HepG2 (cell line): Measurements from ENCODE around the gene PTGDR2. TPM values are rescaled to one million over a fixed set of nuclear protein-coding genes. Genes with fewer than 3 reads are reported as not detected.

Experiments used
- AKAP8 ChIP-seq: sonication (generic); formaldehyde crosslinking; IDR thresholded peaks from 2 replicates; pipeline ENCODE4 v1.5.1; 2020; ENCODE audit warnings: mild to moderate bottlenecking, missing genetic modification reagents
- FOXJ3 ChIP-seq: sonication (generic); formaldehyde crosslinking; IDR thresholded peaks from 2 replicates; pipeline ENCODE4 v1.4.0; 2020; ENCODE audit warnings: missing genetic modification reagents, mild to moderate bottlenecking, borderline replicate concordance
- HDAC2 ChIP-seq: sonication (generic); formaldehyde crosslinking; IDR thresholded peaks from 2 replicates; pipeline ENCODE4 v1.4.0; 2020; ENCODE audit warnings: missing genetic modification reagents
- HOXA5 ChIP-seq: sonication (generic); formaldehyde crosslinking; IDR thresholded peaks from 2 replicates; pipeline ENCODE4 v1.4.0; 2020; ENCODE audit warnings: missing genetic modification reagents
- NCOR1 ChIP-seq: fragments of 200-600 bp; sonication (generic); IDR thresholded peaks from 2 replicates; pipeline ENCODE4 v1.7.0; 2017; ENCODE audit warnings: antibody characterized with exemption, low read length, borderline replicate concordance
- NKX3-1 ChIP-seq: sonication (generic); formaldehyde crosslinking; IDR thresholded peaks from 2 replicates; pipeline ENCODE4 v1.5.0; 2020; ENCODE audit warnings: missing genetic modification reagents
- PHB2 ChIP-seq: fragments of 450-650 bp; IDR thresholded peaks from 2 replicates; pipeline ENCODE4 v1.6.1; 2018; ENCODE audit not compliant: partially characterized antibody
- RFXANK ChIP-seq: IDR thresholded peaks from 2 replicates; pipeline ENCODE4 v1.6.1; 2016
- SAP130 ChIP-seq: IDR thresholded peaks from 2 replicates; pipeline ENCODE4 v1.6.1; 2016; ENCODE audit warnings: low read depth
- SOX5 ChIP-seq: IDR thresholded peaks from 2 replicates; pipeline ENCODE4 v1.6.1; 2016; ENCODE audit warnings: borderline replicate concordance
- SOX6 ChIP-seq, 2 experiments: fragments of 450-650 bp in 1 of 2; sonication (generic) in 1 of 2; formaldehyde crosslinking in 1 of 2; IDR thresholded peaks; 2 replicates each; pipeline versions ENCODE4 v1.4.0 to v1.6.1; 2017 to 2020; ENCODE audit warnings: antibody characterized with exemption in 1 of 2, mild to moderate bottlenecking in 1 of 2, missing genetic modification reagents in 1 of 2
- ZIK1 ChIP-seq: sonication (generic); formaldehyde crosslinking; IDR thresholded peaks from 2 replicates; pipeline ENCODE4 v1.5.0; 2020; ENCODE audit warnings: mild to moderate bottlenecking, low read depth, missing genetic modification reagents, borderline replicate concordance
- ZNF224 ChIP-seq: sonication (generic); formaldehyde crosslinking; IDR thresholded peaks from 2 replicates; pipeline ENCODE4 v1.5.0; 2020; ENCODE audit warnings: mild to moderate bottlenecking, missing genetic modification reagents
- ZNF543 ChIP-seq: sonication (generic); formaldehyde crosslinking; IDR thresholded peaks from 2 replicates; pipeline ENCODE4 v1.4.0; 2020; ENCODE audit warnings: mild to moderate bottlenecking, missing genetic modification reagents
- ZNF7 ChIP-seq: IDR thresholded peaks from 2 replicates; pipeline ENCODE4 v1.6.1; 2016; ENCODE audit warnings: missing biosample characterization, missing genetic modification reagents
- polyA plus RNA-seq, 8 experiments: library from polyadenylated mRNA; depleted of rRNA in 3 of 8; stranded (reverse) in 7 of 8; unstranded in 1 of 8; fragments of >200 nt; fragmentation: Illumina TruSeq in 4 of 8; extraction: Trizol in 4 of 8; gene quantifications; 2 replicates each; pipeline versions ENCODE4 v1.2.1 to v1.2.3, GENCODE V29; 2011 to 2016; ENCODE audit warnings: low read depth in 4 of 8, missing spikeins in 1 of 8, mixed read lengths in 1 of 8; ENCODE audit not compliant: insufficient read depth in 1 of 8
- total RNA-seq, 5 experiments: library from RNA; depleted of rRNA; stranded (reverse); fragments of >200 nt; fragmentation: Illumina TruSeq; extraction: Trizol; gene quantifications; 2 replicates each; pipeline ENCODE4 v1.2.3, GENCODE V29; 2016; ENCODE audit warnings: low read depth in 1 of 5
- TF ChIP-seq, protein P1 (sequence below): sonication (generic); formaldehyde crosslinking; IDR thresholded peaks from 2 replicates; pipeline ENCODE4 v1.4.0; 2020; ENCODE audit warnings: missing genetic modification reagents
- TF ChIP-seq, protein P2 (sequence below): sonication (generic); formaldehyde crosslinking; IDR thresholded peaks from 2 replicates; pipeline ENCODE4 v1.8.1; 2023; ENCODE audit warnings: missing genetic modification reagents, inconsistent platforms, borderline replicate concordance
- TF ChIP-seq, protein P3 (sequence below): sonication (generic); formaldehyde crosslinking; IDR thresholded peaks from 2 replicates; pipeline ENCODE4 v1.8.1; 2023; ENCODE audit warnings: mild to moderate bottlenecking, inconsistent platforms, moderate library complexity, missing genetic modification reagents, borderline replicate concordance
- TF ChIP-seq, protein P4 (sequence below): sonication (generic); formaldehyde crosslinking; IDR thresholded peaks from 2 replicates; pipeline ENCODE4 v1.4.0; 2020; ENCODE audit warnings: missing genetic modification reagents
- TF ChIP-seq, protein P5 (sequence below): sonication (generic); formaldehyde crosslinking; IDR thresholded peaks from 2 replicates; pipeline ENCODE4 v1.4.0; 2020; ENCODE audit warnings: missing genetic modification reagents, borderline replicate concordance
- TF ChIP-seq, protein P6 (sequence below): sonication (generic); formaldehyde crosslinking; IDR thresholded peaks from 2 replicates; pipeline ENCODE4 v1.5.0; 2020; ENCODE audit warnings: mild to moderate bottlenecking, missing genetic modification reagents, moderate library complexity

The PTGDR2 gene
- total and polyA plus RNA-seq, 2 of the 13 experiments (the other 11 are each of a cell fraction or from before 2014, with no cell fraction given) = 1.9 to 2.5 TPM

DNA sequence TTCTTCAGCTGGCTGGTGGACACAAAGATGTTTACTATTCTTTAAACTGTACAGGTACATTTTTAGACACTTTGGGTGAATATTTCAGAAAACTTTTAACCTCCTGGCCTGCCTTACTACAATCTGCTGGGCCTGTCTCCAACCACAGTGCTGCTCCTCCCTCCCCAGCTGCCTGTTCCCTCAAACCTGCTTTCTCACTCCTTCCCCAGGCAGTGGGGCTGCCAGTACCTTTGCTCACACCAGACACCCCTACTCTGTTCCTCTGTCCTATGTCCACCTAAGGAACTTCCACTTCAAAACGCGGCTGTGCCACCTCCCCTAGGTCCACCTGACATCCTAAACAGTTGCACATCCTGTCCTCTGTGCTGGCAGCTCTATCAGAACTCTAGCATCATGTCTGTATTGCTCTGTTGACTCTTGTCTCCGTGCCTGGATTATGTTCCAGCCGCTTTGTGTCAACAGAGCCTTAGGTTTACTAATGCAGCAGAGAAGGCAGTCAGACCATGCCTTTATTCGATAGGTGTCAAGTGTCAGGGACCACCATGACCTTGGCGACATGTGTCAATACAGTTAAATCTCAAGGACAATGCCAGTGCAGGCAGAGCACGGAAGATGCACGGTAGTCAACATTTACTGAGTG is 25.0 kb upstream of the PTGDR2 start (continued):
- TF ChIP-seq, protein P1, sequence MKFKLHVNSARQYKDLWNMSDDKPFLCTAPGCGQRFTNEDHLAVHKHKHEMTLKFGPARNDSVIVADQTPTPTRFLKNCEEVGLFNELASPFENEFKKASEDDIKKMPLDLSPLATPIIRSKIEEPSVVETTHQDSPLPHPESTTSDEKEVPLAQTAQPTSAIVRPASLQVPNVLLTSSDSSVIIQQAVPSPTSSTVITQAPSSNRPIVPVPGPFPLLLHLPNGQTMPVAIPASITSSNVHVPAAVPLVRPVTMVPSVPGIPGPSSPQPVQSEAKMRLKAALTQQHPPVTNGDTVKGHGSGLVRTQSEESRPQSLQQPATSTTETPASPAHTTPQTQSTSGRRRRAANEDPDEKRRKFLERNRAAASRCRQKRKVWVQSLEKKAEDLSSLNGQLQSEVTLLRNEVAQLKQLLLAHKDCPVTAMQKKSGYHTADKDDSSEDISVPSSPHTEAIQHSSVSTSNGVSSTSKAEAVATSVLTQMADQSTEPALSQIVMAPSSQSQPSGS = peak; percentile 86; the same call in 1 of the 2 replicates
- peak; percentile 45; the same call in 1 of the 2 replicates for TF ChIP-seq AKAP8 (CRISPR knock-in tag)
- peak; percentile 98 for TF ChIP-seq SAP130
- TF ChIP-seq, protein P2, sequence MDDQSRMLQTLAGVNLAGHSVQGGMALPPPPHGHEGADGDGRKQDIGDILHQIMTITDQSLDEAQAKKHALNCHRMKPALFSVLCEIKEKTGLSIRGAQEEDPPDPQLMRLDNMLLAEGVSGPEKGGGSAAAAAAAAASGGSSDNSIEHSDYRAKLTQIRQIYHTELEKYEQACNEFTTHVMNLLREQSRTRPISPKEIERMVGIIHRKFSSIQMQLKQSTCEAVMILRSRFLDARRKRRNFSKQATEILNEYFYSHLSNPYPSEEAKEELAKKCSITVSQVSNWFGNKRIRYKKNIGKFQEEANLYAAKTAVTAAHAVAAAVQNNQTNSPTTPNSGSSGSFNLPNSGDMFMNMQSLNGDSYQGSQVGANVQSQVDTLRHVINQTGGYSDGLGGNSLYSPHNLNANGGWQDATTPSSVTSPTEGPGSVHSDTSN (CRISPR knock-in tag) = no peak
- peak; percentile 99 for TF ChIP-seq HDAC2
- peak; percentile 68; the same call in 1 of the 2 replicates for TF ChIP-seq ZNF543 (CRISPR knock-in tag)
- TF ChIP-seq SOX5 (CRISPR knock-in tag) = peak; percentile 100
- TF ChIP-seq, protein P3, sequence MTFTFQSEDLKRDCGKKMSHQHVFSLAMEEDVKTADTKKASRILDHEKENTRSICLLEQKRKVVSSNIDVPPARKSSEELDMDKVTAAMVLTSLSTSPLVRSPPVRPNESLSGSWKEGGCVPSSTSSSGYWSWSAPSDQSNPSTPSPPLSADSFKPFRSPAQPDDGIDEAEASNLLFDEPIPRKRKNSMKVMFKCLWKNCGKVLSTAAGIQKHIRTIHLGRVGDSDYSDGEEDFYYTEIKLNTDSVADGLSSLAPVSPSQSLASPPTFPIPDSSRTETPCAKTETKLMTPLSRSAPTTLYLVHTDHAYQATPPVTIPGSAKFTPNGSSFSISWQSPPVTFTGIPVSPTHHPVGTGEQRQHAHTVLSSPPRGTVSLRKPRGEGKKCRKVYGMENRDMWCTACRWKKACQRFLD (CRISPR knock-in tag) = no peak; the same call in 1 of the 2 replicates
- 0 out of 2 replicates have a peak, but pooled peaks have one; percentile 48 for TF ChIP-seq RFXANK (CRISPR knock-in tag)
- peak; percentile 98 for TF ChIP-seq FOXJ3 (CRISPR knock-in tag)
- TF ChIP-seq ZNF7 (CRISPR knock-in tag) = no peak
- TF ChIP-seq, protein P4, sequence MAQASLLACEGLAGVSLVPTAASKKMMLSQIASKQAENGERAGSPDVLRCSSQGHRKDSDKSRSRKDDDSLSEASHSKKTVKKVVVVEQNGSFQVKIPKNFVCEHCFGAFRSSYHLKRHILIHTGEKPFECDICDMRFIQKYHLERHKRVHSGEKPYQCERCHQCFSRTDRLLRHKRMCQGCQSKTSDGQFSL (CRISPR knock-in tag) = no peak
- TF ChIP-seq NCOR1 = peak; percentile 42; the same call in 1 of the 2 replicates
- TF ChIP-seq ZNF224 (CRISPR knock-in tag) = peak; percentile 65; the same call in 1 of the 2 replicates
- TF ChIP-seq, protein P5, sequence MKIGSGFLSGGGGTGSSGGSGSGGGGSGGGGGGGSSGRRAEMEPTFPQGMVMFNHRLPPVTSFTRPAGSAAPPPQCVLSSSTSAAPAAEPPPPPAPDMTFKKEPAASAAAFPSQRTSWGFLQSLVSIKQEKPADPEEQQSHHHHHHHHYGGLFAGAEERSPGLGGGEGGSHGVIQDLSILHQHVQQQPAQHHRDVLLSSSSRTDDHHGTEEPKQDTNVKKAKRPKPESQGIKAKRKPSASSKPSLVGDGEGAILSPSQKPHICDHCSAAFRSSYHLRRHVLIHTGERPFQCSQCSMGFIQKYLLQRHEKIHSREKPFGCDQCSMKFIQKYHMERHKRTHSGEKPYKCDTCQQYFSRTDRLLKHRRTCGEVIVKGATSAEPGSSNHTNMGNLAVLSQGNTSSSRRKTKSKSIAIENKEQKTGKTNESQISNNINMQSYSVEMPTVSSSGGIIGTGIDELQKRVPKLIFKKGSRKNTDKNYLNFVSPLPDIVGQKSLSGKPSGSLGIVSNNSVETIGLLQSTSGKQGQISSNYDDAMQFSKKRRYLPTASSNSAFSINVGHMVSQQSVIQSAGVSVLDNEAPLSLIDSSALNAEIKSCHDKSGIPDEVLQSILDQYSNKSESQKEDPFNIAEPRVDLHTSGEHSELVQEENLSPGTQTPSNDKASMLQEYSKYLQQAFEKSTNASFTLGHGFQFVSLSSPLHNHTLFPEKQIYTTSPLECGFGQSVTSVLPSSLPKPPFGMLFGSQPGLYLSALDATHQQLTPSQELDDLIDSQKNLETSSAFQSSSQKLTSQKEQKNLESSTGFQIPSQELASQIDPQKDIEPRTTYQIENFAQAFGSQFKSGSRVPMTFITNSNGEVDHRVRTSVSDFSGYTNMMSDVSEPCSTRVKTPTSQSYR (CRISPR knock-in tag) = peak; percentile 77; the same call in 1 of the 2 replicates
- TF ChIP-seq SOX6 (IDR thresholded peaks at IDR 0.05) = no peak
- peak; percentile 99 for TF ChIP-seq SOX6 (CRISPR knock-in tag; IDR thresholded peaks at IDR 0.05)
- TF ChIP-seq NKX3-1 = peak; percentile 91
- peak; percentile 83 for TF ChIP-seq HOXA5 (CRISPR knock-in tag)
- TF ChIP-seq PHB2 = no peak
- 0 out of 2 replicates have a peak, but pooled peaks have one; percentile 50 for TF ChIP-seq ZIK1 (CRISPR knock-in tag)
- TF ChIP-seq, protein P6, sequence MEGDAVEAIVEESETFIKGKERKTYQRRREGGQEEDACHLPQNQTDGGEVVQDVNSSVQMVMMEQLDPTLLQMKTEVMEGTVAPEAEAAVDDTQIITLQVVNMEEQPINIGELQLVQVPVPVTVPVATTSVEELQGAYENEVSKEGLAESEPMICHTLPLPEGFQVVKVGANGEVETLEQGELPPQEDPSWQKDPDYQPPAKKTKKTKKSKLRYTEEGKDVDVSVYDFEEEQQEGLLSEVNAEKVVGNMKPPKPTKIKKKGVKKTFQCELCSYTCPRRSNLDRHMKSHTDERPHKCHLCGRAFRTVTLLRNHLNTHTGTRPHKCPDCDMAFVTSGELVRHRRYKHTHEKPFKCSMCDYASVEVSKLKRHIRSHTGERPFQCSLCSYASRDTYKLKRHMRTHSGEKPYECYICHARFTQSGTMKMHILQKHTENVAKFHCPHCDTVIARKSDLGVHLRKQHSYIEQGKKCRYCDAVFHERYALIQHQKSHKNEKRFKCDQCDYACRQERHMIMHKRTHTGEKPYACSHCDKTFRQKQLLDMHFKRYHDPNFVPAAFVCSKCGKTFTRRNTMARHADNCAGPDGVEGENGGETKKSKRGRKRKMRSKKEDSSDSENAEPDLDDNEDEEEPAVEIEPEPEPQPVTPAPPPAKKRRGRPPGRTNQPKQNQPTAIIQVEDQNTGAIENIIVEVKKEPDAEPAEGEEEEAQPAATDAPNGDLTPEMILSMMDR (CRISPR knock-in tag) = 0 out of 2 replicates have a peak, but pooled peaks have one; percentile 17
